Measurements from ENCODE around the gene GSG1L.

GSG1L gene

GRCh38 chr16:27852681-27853080 is 210.8 kb downstream of the GSG1L start:
- DNase-seq (ENCODE audit: low read depth, low spot score): no peak

GRCh38 chr16:27852116-27852515 is 211.4 kb downstream of the GSG1L start:
- no peak for DNase-seq (ENCODE audit: low read depth, low spot score)

GRCh38 chr16:27851586-27851985 is 211.9 kb downstream of the GSG1L start:
- no peak for DNase-seq (ENCODE audit: low read depth, low spot score)

- DNase-seq (ENCODE audit: low read depth, low spot score): no peak
These were observed 213.9 kb downstream of the GSG1L start for GRCh38 chr16:27849621-27850020.

GRCh38 chr16:27847030-27847550 is 216.4 kb downstream of the GSG1L start:
- DNase-seq (ENCODE audit: low read depth, low spot score): no peak

- DNase-seq (ENCODE audit: low read depth, low spot score): no peak
These were observed 218.7 kb downstream of the GSG1L start for GRCh38 chr16:27844826-27845225.

GRCh38 chr16:27843800-27844199 is 219.7 kb downstream of the GSG1L start:
- DNase-seq (ENCODE audit: low read depth, low spot score): no peak

- no peak for DNase-seq (ENCODE audit: low read depth, low spot score)
These were observed 221.6 kb downstream of the GSG1L start for GRCh38 chr16:27841911-27842310.

DNA sequence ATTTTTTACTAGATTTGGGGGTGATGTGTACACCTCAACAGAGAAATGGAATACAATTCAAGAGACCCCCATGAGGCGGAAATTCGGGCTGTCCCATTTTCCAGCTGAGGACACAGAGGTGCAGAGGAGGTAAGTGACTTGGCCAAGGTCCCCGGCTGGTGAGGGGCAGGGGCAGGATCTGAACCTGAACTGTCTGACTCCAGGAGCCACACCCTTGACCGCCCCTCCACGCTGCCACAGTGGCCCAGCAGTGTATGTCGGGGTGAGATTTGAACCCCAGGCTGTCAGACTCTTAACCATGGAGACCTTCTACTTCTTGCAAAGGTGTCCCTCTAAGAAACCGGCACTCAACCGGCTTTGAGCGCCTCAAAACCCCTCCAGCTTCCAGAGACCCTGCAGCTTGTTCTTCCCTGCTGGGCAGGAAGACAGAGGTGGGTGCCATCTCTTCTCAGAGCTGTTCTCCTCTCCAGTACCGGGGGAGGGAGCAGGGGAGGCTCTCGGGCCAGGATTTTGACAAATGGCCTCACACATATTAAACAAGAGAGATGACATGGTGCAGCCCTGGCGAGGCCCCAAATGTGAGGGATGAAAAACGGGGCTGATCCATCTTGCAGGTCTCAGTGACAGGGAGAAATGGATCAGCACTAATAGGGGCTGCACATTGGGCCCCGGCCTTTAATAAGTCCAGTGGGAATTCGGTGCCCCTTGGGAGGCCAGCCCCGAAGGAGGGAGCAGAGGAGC is 222.3 kb downstream of the GSG1L start:
- no peak for DNase-seq (ENCODE audit: low read depth, low spot score)

GRCh38 chr16:27840311-27841060 is 223.0 kb downstream of the GSG1L start:
- no peak for DNase-seq (ENCODE audit: low read depth, low spot score)

GRCh38 chr16:27839419-27839818 is 224.1 kb downstream of the GSG1L start:
- no peak for DNase-seq (ENCODE audit: low read depth, low spot score)

DNA sequence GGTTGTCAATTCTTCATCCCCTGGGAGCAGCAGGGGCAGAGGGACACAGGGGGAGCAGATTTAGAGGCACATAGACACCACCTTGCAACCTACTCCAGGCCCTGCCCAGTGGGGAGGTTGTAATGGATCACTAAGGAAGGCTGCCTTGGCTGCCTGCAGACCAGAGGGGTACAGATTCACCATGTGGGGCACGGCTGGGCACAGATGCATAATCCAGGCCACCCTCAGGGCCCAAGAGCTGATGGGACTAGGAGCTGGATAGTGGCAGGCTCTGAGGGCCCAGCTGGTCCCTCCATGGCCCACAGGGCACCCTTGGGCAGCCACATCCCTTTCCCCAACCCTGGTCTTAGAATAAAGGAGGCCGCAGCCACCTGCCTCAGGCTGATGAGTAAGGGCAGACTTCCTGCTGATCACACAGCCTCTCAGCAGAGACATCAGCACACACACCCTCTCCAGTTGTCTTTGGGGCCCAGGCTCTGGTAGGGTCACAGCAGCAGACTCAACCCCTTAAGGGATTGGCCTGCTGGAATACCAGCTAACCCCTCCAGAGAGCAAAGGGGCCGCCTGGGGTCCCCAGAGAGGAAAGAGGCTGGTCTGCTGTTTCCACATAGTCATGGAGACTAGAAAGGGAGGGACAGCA is 224.9 kb downstream of the GSG1L start:
- DNase-seq (ENCODE audit: low read depth, low spot score): no peak

DNA sequence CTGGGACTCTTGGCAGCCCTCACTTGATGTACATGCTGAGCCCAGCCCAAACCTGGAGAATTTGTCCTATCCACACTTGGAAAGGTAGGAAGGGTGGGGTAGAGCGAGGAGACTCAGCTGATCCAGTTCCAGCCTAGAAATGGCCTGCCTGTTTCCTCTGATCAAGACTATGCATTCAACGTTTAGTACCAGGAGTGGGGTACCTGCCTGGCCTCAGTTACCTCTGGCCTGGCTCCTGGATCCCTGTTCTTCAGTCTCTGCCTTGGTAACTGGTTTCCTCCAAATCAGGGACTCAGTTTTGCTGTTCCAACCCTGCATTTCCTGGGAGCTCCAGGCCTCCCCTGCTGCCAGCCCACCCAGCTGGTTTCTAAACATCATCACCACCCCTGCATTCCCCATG is 233.5 kb downstream of the GSG1L start:
- no peak for DNase-seq (ENCODE audit: low read depth, low spot score)

- DNase-seq (ENCODE audit: low read depth, low spot score): no peak
These were observed 234.8 kb downstream of the GSG1L start for GRCh38 chr16:27828671-27829070.

DNA sequence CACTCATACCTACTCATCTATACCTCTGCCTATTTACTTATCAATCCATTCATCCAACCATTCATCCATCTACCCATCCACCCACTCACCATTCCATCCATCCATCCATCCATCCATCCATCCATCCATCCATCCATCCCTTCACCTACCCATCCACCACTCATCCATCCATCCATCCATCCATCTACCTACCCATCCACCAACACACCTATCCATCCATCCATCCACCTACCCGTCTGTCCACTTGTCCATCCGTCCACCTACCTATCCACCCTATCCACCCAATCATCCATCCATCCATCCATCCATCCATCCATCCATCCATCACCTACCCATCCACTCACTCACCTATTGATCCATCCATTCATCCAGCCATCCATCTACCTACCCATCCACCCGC is 235.7 kb downstream of the GSG1L start:
- DNase-seq (ENCODE audit: low read depth, low spot score): no peak

DNA sequence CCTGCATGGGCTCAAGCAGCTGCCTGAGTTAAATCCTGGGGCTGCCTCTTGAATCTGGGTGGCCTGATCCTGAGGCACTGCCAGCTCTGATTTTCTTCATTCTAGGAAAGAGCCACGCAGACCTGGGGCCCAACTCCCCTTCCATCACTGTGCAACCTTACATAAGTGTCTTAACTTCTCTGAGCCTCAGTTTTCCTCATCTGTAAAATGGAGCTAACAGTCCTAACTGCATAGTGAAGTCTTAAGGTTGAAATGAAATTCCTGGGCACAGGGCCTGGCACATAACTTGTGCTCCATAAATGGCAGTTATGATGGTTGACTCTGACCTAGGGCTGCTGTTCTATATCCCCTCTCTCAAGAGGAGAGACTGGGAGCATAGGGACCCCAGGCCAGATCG is 236.6 kb downstream of the GSG1L start:
- DNase-seq (ENCODE audit: low read depth, low spot score): no peak

DNA sequence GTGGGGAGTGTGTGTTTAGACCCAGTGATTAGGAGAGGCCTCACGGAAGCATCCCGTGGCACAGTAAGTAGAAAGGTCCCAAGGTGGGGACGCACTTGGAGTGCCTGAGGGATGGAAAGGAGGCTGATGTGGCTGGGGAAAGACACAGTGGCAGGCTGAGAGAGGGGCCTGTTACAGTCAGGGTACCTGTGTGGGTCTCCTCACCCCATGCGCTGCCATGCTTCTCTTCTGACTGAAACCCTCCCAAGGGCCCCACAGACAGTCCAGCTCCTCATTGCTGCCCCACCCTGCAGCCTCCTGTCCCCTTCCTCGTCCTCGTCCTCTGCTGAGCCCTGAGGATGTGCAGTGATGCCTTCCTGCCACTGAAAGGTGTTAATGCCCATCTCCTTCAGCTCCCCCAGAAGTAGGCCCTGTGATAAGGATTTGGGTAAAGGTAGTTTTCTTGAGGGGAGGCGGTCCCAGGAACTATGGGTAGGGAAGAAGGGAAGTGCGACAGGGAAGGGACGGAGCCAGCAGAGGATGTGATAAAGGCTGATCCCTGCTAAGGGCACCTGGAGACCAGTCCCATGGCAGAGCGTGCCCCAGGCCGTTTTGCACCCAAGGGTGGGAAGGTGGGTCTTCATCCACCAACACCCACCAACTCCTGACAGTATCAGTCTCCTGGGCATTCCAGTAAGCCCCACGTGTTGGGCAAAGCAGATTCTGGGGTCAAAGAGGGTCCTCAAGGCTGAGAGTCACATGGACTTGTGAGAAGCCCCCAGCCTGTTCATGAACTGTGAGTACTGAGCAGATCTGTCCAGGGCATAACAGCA is 237.2 kb downstream of the GSG1L start:
- no peak for DNase-seq (ENCODE audit: low read depth, low spot score)

GRCh38 chr16:27824786-27825185 is 238.7 kb downstream of the GSG1L start:
- no peak for DNase-seq (ENCODE audit: low read depth, low spot score)

DNA sequence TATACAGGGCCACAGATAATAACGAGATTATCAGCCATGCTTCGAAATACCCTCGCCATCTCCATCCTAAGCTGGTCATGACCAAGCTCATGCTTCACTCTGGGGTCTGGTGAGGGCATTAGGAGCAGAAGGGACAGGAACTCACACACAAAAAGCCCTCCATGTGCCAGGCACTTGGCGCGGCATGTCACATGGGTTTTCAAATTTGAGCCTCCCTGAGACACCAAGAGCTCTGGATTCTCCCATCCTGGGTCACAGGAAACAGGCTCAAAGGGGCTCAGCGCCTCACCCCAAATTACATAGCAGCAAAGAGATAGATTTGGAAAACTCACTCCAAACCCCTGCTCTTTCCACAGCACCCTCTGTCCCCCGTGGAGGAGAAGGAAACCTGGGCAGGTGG is 239.5 kb downstream of the GSG1L start:
- DNase-seq (ENCODE audit: low read depth, low spot score): no peak

GRCh38 chr16:27823421-27823820 is 240.1 kb downstream of the GSG1L start:
- DNase-seq (ENCODE audit: low read depth, low spot score): no peak

DNA sequence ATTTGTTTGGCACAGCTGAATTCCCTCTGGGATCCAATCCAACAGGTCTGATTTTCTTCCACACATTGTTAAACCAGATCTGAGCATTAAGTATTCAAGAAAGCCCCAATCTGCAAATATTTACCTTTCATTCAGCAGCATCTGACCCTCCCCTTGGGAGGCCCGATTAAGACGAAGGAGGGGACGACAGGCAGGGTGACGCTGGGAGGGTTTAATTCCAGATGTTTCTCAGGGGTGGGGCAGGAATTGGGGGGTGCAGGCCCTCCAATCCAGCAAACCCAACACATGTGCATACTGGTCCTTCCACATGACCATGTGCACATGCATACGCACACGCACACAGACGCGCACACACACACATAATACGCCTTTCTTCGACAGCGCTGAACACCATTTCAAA is 240.5 kb downstream of the GSG1L start:
- no peak for DNase-seq (ENCODE audit: low read depth, low spot score)

DNA sequence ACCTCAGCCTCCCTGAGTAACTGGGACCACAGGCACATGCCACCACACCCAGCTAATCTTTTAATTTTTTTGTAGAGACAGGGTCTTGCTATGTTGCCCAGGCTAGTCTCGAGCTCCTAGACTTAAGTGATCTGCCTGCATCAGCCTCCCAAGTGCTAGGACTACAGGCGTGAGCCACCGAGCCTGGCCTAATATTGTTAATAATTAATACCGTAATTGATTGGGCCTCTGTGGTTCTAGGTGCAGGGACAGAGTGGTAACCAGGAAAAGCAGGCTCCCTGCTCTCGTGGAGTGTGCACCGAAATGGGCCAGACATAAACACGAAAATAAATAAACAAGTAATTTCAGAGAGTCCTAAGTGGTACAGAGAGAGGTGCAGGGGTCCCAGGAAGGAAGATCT is 241.0 kb downstream of the GSG1L start:
- DNase-seq (ENCODE audit: low read depth, low spot score): no peak
